NT2/D1 (cell line): ENCODE data around the gene HLA-F.

Experiments used
- SUZ12 ChIP-seq: IDR thresholded peaks from 2 replicates; pipeline ENCODE4 v1.6.1; 2011; ENCODE audit not compliant: insufficient read length, insufficient read depth; ENCODE audit errors: extremely low read depth
- YY1 ChIP-seq: IDR thresholded peaks from 2 replicates; pipeline ENCODE4 v1.6.1; 2011; ENCODE audit not compliant: insufficient read length, insufficient read depth
- ZNF274 ChIP-seq: IDR thresholded peaks from 2 replicates; pipeline ENCODE4 v1.6.1; 2011; ENCODE audit warnings: mild to moderate bottlenecking, low read depth, low read length

GRCh38 chr6:29720863-29721262 is 2.4 kb upstream of the HLA-F start:
- TF ChIP-seq ZNF274 (no peak), SUZ12 (no peak), YY1 (no peak)
